Measurements from ENCODE around the gene TPO.

DNA sequence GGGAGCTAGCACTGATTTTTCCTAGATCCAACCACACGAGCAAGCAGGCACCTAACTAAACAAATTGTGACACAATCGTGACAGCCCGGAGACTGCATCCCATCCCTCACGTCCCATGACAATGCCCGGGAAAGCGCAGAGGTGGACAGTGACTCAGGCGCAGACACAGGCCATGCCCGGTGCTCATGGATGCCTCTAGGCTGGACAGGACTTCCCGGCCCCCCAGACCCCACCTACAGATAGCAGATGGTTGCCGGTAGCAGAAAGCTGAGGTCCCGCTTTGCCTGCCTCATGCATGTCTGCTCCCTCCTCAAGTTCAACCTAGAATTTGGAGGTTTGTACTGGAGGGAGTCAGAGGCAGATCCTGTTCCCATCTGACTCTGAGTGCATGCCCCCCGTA is 81.0 kb downstream of the TPO start:
- no peak for TF ChIP-seq EZH2 (optimal IDR thresholded peaks at IDR 0.05; ENCODE audit: low read depth, low read length)
- TF ChIP-seq, protein P1, sequence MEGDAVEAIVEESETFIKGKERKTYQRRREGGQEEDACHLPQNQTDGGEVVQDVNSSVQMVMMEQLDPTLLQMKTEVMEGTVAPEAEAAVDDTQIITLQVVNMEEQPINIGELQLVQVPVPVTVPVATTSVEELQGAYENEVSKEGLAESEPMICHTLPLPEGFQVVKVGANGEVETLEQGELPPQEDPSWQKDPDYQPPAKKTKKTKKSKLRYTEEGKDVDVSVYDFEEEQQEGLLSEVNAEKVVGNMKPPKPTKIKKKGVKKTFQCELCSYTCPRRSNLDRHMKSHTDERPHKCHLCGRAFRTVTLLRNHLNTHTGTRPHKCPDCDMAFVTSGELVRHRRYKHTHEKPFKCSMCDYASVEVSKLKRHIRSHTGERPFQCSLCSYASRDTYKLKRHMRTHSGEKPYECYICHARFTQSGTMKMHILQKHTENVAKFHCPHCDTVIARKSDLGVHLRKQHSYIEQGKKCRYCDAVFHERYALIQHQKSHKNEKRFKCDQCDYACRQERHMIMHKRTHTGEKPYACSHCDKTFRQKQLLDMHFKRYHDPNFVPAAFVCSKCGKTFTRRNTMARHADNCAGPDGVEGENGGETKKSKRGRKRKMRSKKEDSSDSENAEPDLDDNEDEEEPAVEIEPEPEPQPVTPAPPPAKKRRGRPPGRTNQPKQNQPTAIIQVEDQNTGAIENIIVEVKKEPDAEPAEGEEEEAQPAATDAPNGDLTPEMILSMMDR (IDR thresholded peaks at IDR 0.05; ENCODE audit: low read length): no peak

Data from MM.1S (cell line).